Stimulated activated CD4-positive, alpha-beta T cell treated with anti-CD3 and anti-CD28 coated beads, Interleukin-15, amount 100 ng/mL, for 48 hours (primary cell): ENCODE results near the gene SLC41A1.

Source experiments
- DNase-seq, 2 donors: peaks; one replicate each; pipeline ENCODE4 v3.0.0-alpha.2; 2020; ENCODE audit warnings: low read depth in 2 of 2

Gene SLC41A1

GRCh38 chr1:205787287-205787916 lies 25.6 kb downstream of the SLC41A1 start:
- DNase-seq: no peak

- DNase-seq: no peak
Observed at GRCh38 chr1:205786601-205787000, 26.4 kb downstream of the SLC41A1 start.

- DNase-seq: no peak
Observed at GRCh38 chr1:205785446-205785845, 27.6 kb downstream of the SLC41A1 start.

GRCh38 chr1:205783904-205784303 lies 29.1 kb downstream of the SLC41A1 start:
- no peak for DNase-seq

GRCh38 chr1:205783433-205783795 lies 29.6 kb downstream of the SLC41A1 start:
- DNase-seq: no peak

- no peak for DNase-seq
Observed at GRCh38 chr1:205782627-205783432, 30.2 kb downstream of the SLC41A1 start.

GRCh38 chr1:205780335-205780734 lies 32.7 kb downstream of the SLC41A1 start:
- DNase-seq: no peak

GRCh38 chr1:205777994-205778393 lies 35.0 kb downstream of the SLC41A1 start:
- no peak for DNase-seq

GRCh38 chr1:205775717-205776056 lies 37.3 kb downstream of the SLC41A1 start:
- no peak for DNase-seq

GRCh38 chr1:205775015-205775716 lies 37.8 kb downstream of the SLC41A1 start, which contains the start of gene RAB29:
Gene RAB29 (minus strand): TSS chr1:205775482. CDS start chr1:205774956, 526 bp downstream.
- DNase-seq: peak; percentile 73 to 77

GRCh38 chr1:205774198-205775014 lies 38.6 kb downstream of the SLC41A1 start:
- DNase-seq: peak in 1 of 2 donors; percentile 13

GRCh38 chr1:205772607-205773032 lies 40.4 kb downstream of the SLC41A1 start:
- DNase-seq: no peak

GRCh38 chr1:205770618-205771017 lies 42.4 kb downstream of the SLC41A1 start:
- DNase-seq: no peak

- no peak for DNase-seq
Observed at GRCh38 chr1:205769641-205770365, 43.2 kb downstream of the SLC41A1 start.

- DNase-seq: no peak
Observed at GRCh38 chr1:205767248-205767647, 45.8 kb downstream of the SLC41A1 start.

- DNase-seq: no peak
Observed at GRCh38 chr1:205766570-205766969, 46.4 kb downstream of the SLC41A1 start.

- DNase-seq: no peak
Observed at GRCh38 chr1:205766038-205766437, 47.0 kb downstream of the SLC41A1 start.

- DNase-seq: no peak
Observed at GRCh38 chr1:205764578-205764977, 48.4 kb downstream of the SLC41A1 start.

GRCh38 chr1:205763980-205764379 lies 49.0 kb downstream of the SLC41A1 start:
- DNase-seq: no peak

- no peak for DNase-seq
Observed at GRCh38 chr1:205760606-205761005, 52.4 kb downstream of the SLC41A1 start.

GRCh38 chr1:205756552-205756951 lies 56.4 kb downstream of the SLC41A1 start:
- no peak for DNase-seq
